ENCODE results near the gene KNCN. TPM values are rescaled to one million over a fixed set of nuclear protein-coding genes. Genes with fewer than 3 reads are reported as not detected.

Gene KNCN
- total and polyA plus RNA-seq, 2 donors (not counting 1 experiment from before 2014, with no cell fraction given) = not detected

GRCh38 chr1:46569884-46570725 is 18.7 kb upstream of the KNCN start:
- ATAC-seq (ENCODE audit: low read depth) = no peak
- H3K27ac Mint-ChIP-seq = no peak overlapping the region
- Histone ChIP-seq H3K27ac (ENCODE audit: low read length in 2 of 2) (no peak overlapping the region), H3K27me3 (replicated peaks in 1 of 4; ENCODE audit: control extremely low read depth in 1 of 4, control insufficient read depth in 3 of 4, insufficient read depth in 4 of 4, low read length in 3 of 4) (no peaks in the 10 kb centered on the region), H3K36me3 (replicated peaks in 1 of 2; ENCODE audit: control extremely low read depth in 1 of 2, control insufficient read depth in 1 of 2, extremely low read depth in 1 of 2, insufficient read depth in 2 of 2, low read length in 1 of 2) (peaks cover 0 to 51% of the 10 kb centered on the region in 2 experiments), H3K79me2 (ENCODE audit: control insufficient read depth, insufficient read depth, low read length) (no peaks in the 10 kb centered on the region), H3K9ac (ENCODE audit: low read length) (no peak overlapping the region), H3K9me3 (ENCODE audit: control extremely low read depth in 1 of 3, control insufficient read depth in 2 of 3, insufficient read depth in 1 of 3, low read length in 2 of 3) (no peaks in the 10 kb centered on the region), H3K4me2 (replicated peaks; ENCODE audit: low read depth, low read length, poor library complexity, severe bottlenecking) (no peak overlapping the region), H3K4me3 (ENCODE audit: control extremely low read depth in 1 of 5, extremely low read depth in 1 of 5, insufficient read depth in 1 of 5, low read depth in 2 of 5, low read length in 4 of 5) (no peak overlapping the region), H2AFZ (ENCODE audit: insufficient read depth, low read depth, low read length, poor library complexity, severe bottlenecking) (no peak overlapping the region), H3K4me1 (ENCODE audit: control insufficient read depth in 2 of 2, insufficient read depth in 2 of 2, low read length in 2 of 2) (no peaks in the 10 kb centered on the region), H4K20me1 (ENCODE audit: control insufficient read depth, insufficient read depth, low read length, poor library complexity, severe bottlenecking) (no peaks in the 10 kb centered on the region)
- ChIA-PET CTCF (no interaction called here), POLR2A (no interaction called here)
- no peak for DNase-seq
- no peak overlapping the region for H3K4me3 Mint-ChIP-seq
- no peaks in the 10 kb centered on the region for H3K4me1 Mint-ChIP-seq
- no peaks in the 10 kb centered on the region for H3K27me3 Mint-ChIP-seq
- WGBS (ENCODE audit: insufficient coverage) = 100% methylated on average over 1 of the region's 14 CpGs
- intact Hi-C loops (cut with micrococcal nuclease) = no loop called here
- H3K9me3 Mint-ChIP-seq (ENCODE audit: insufficient read depth) = no peaks in the 10 kb centered on the region
- no peak for TF ChIP-seq CTCF (IDR thresholded peaks at IDR 0.05)

GRCh38 chr1:46569116-46569515 is 17.7 kb upstream of the KNCN start:
- H3K27ac Mint-ChIP-seq = no peak overlapping the region
- CTCF ChIA-PET = no interaction called here
- H3K27ac ChIP-seq (ENCODE audit: low read length in 2 of 2) = no peak overlapping the region
- no peaks in the 10 kb centered on the region for H3K27me3 Mint-ChIP-seq
- no peaks in the 10 kb centered on the region for H3K79me2 ChIP-seq (ENCODE audit: control insufficient read depth, insufficient read depth, low read length)
- H3K4me3 ChIP-seq (ENCODE audit: control extremely low read depth in 1 of 5, extremely low read depth in 1 of 5, insufficient read depth in 1 of 5, low read depth in 2 of 5, low read length in 4 of 5) = no peak overlapping the region
- H3K4me1 Mint-ChIP-seq = no peaks in the 10 kb centered on the region
- H3K4me3 Mint-ChIP-seq = no peak overlapping the region
- H2AFZ ChIP-seq (ENCODE audit: insufficient read depth, low read depth, low read length, poor library complexity, severe bottlenecking) = no peak overlapping the region
- no peak overlapping the region for H3K4me2 ChIP-seq (replicated peaks; ENCODE audit: low read depth, low read length, poor library complexity, severe bottlenecking)
- POLR2A ChIA-PET = no interaction called here
- no peaks in the 10 kb centered on the region for H3K9me3 ChIP-seq (ENCODE audit: control extremely low read depth in 1 of 3, control insufficient read depth in 2 of 3, insufficient read depth in 1 of 3, low read length in 2 of 3)
- intact Hi-C loops (cut with micrococcal nuclease) = no loop called here
- H3K9ac ChIP-seq (ENCODE audit: low read length) = no peak overlapping the region
- ATAC-seq (ENCODE audit: low read depth) (no peak), DNase-seq (no peak)
- H3K9me3 Mint-ChIP-seq (ENCODE audit: insufficient read depth) = no peaks in the 10 kb centered on the region
- no peaks in the 10 kb centered on the region for H3K27me3 ChIP-seq (replicated peaks in 1 of 4; ENCODE audit: control extremely low read depth in 1 of 4, control insufficient read depth in 3 of 4, insufficient read depth in 4 of 4, low read length in 3 of 4)
- 100% methylated on average over 1 of the region's 4 CpGs for WGBS (ENCODE audit: insufficient coverage)
- H4K20me1 ChIP-seq (ENCODE audit: control insufficient read depth, insufficient read depth, low read length, poor library complexity, severe bottlenecking) = no peaks in the 10 kb centered on the region
- no peaks in the 10 kb centered on the region for H3K4me1 ChIP-seq (ENCODE audit: control insufficient read depth in 2 of 2, insufficient read depth in 2 of 2, low read length in 2 of 2)
- no peak for TF ChIP-seq EZH2 (IDR thresholded peaks at IDR 0.05; ENCODE audit: borderline replicate concordance, insufficient read depth, low read depth, low read length, poor library complexity, severe bottlenecking)
- TF ChIP-seq CTCF (IDR thresholded peaks at IDR 0.05) = no peak
- peaks cover 2 to 44% of the 10 kb centered on the region in 2 experiments for H3K36me3 ChIP-seq (replicated peaks in 1 of 2; ENCODE audit: control extremely low read depth in 1 of 2, control insufficient read depth in 1 of 2, extremely low read depth in 1 of 2, insufficient read depth in 2 of 2, low read length in 1 of 2)
